Endothelial cell of umbilical vein (primary cell): ENCODE measurements around the gene MGME1. TPM values are rescaled to one million over a fixed set of nuclear protein-coding genes. Genes with fewer than 3 reads are reported as not detected.

Source experiments
- BruUV-seq: library from RNA; stranded (reverse); fragments of 400-500 nt; replicated peaks from 2 replicates; lab custom pipeline; 2021; lab: Mats Ljungman, UMichigan
- CTCF ChIA-PET: fragments of 300-600, 350-600 bp; sonication (Branson Sonifier 250); formaldehyde crosslinking; loops from one replicate; lab custom pipeline; 2021; ENCODE audit warnings: antibody characterized with exemption, inconsistent platforms; lab: Charles Lee
- POLR2A ChIA-PET: fragments of 300-600, 350-600 bp; sonication (Branson Sonifier 250); formaldehyde crosslinking; loops from one replicate; lab custom pipeline; 2021; ENCODE audit warnings: antibody characterized with exemption, inconsistent platforms; lab: Charles Lee
- DNase-seq: peaks from one replicate; pipeline ENCODE4 v3.0.0-alpha.2; 2011; ENCODE audit warnings: low read depth, low spot score
- FAIRE-seq: peaks from 2 replicates; lab custom pipeline; 2011; peaks lifted over from hg19 to GRCh38; lab: Jason Lieb, UNC
- H2AFZ ChIP-seq: 2 replicates; pipeline ENCODE4 v1.6.0; 2012; ENCODE audit warnings: low read depth, low read length, control low read depth, inconsistent platforms
- H3K27ac ChIP-seq: 2 replicates; pipeline ENCODE4 v1.5.1; 2011; ENCODE audit warnings: low read depth, mild to moderate bottlenecking, control low read depth, low read length, moderate library complexity; ENCODE audit not compliant: insufficient read depth
- H3K27me3 ChIP-seq, 2 experiments: 2 replicates each; pipeline versions ENCODE4 v1.6.0 to v1.6.1; 2011; ENCODE audit warnings: low read length in 2 of 2, mixed read lengths in 1 of 2; ENCODE audit not compliant: control insufficient read depth in 2 of 2, insufficient read depth in 2 of 2
- H3K36me3 ChIP-seq, 2 experiments: 2 replicates in 1 of 2; 3 replicates in 1 of 2; pipeline ENCODE4 v1.5.1; 2011; ENCODE audit warnings: low read length in 2 of 2, mild to moderate bottlenecking in 1 of 2, moderate library complexity in 1 of 2; ENCODE audit not compliant: control insufficient read depth in 2 of 2, insufficient read depth in 2 of 2; ENCODE audit errors: extremely low read depth in 1 of 2
- H3K4me1 ChIP-seq: 3 replicates; pipeline ENCODE4 v1.5.1; 2011; ENCODE audit warnings: mild to moderate bottlenecking, low read length; ENCODE audit not compliant: control insufficient read depth, insufficient read depth; ENCODE audit errors: extremely low read depth
- H3K4me2 ChIP-seq: 2 replicates; pipeline ENCODE4 v1.6.1; 2011; ENCODE audit warnings: low read length, control low read depth, mixed read lengths; ENCODE audit not compliant: insufficient read depth
- H3K4me3 ChIP-seq, 3 experiments: fragments of 200-600 bp in 1 of 3; sonication (generic), shearing (Covaris generic) in 1 of 3; replicated peaks in 1 of 3; 2 replicates each; pipeline ENCODE4 v1.5.1; 2011 to 2016; ENCODE audit warnings: control low read depth in 3 of 3, low read length in 3 of 3, mild to moderate bottlenecking in 2 of 3, inconsistent platforms in 1 of 3, low read depth in 1 of 3, moderate library complexity in 1 of 3; ENCODE audit not compliant: insufficient read depth in 1 of 3
- H3K79me2 ChIP-seq: 2 replicates; pipeline ENCODE4 v1.6.0; 2012; ENCODE audit warnings: low read length, inconsistent platforms; ENCODE audit not compliant: control insufficient read depth, insufficient read depth
- H3K9ac ChIP-seq: replicated peaks from 2 replicates; pipeline ENCODE3; 2011; ENCODE audit warnings: low read length, control low read depth; ENCODE audit not compliant: insufficient read depth; ENCODE audit errors: extremely low read depth
- H3K9me1 ChIP-seq: replicated peaks from 3 replicates; pipeline ENCODE4 v1.6.0; 2011; ENCODE audit warnings: mild to moderate bottlenecking, low read length; ENCODE audit not compliant: control insufficient read depth, insufficient read depth; ENCODE audit errors: extremely low read depth
- H3K9me3 ChIP-seq: replicated peaks from 2 replicates; pipeline ENCODE4 v1.5.1; 2012; ENCODE audit warnings: low read length, inconsistent platforms; ENCODE audit not compliant: control insufficient read depth, insufficient read depth
- H4K20me1 ChIP-seq: replicated peaks from 2 replicates; pipeline ENCODE3; 2011; ENCODE audit warnings: mild to moderate bottlenecking, low read length; ENCODE audit not compliant: control insufficient read depth, insufficient read depth; ENCODE audit errors: extremely low read depth
- EZH2 ChIP-seq: IDR thresholded peaks from 2 replicates; pipeline ENCODE4 v1.6.1; 2012; ENCODE audit warnings: borderline replicate concordance, low read depth, mild to moderate bottlenecking, moderate library complexity, low read length, inconsistent platforms; ENCODE audit not compliant: severe bottlenecking
- FOS ChIP-seq: IDR thresholded peaks from 2 replicates; pipeline ENCODE4 v1.6.1; 2011; ENCODE audit warnings: mild to moderate bottlenecking, low read length, moderate library complexity, borderline replicate concordance; ENCODE audit not compliant: insufficient read depth
- GATA2 ChIP-seq: IDR thresholded peaks from 2 replicates; pipeline ENCODE4 v1.7.0; 2011; ENCODE audit warnings: low read depth, mild to moderate bottlenecking, moderate library complexity, mixed read lengths, low read length; ENCODE audit not compliant: insufficient read length, insufficient read depth
- JUN ChIP-seq: IDR thresholded peaks from 2 replicates; pipeline ENCODE4 v1.6.1; 2011; ENCODE audit warnings: borderline replicate concordance, low read depth; ENCODE audit not compliant: insufficient read length, insufficient read depth
- MYC ChIP-seq: IDR thresholded peaks from one replicate; pipeline ENCODE4 v1.6.1; 2011; ENCODE audit warnings: mild to moderate bottlenecking, low read depth, low read length
- POLR2A ChIP-seq: IDR thresholded peaks from 2 replicates; pipeline ENCODE4 v1.6.1; 2012; ENCODE audit warnings: low read depth, mild to moderate bottlenecking, control low read depth, low read length
- POLR2AphosphoS5 ChIP-seq: IDR thresholded peaks from 2 replicates; pipeline ENCODE4 v1.6.1; 2012; ENCODE audit warnings: low read depth, mild to moderate bottlenecking, control low read depth, low read length, moderate library complexity; ENCODE audit not compliant: insufficient read depth
- dilution Hi-C: fragments of 300-500 bp; cut with MboI; formaldehyde crosslinking; loops from one replicate; pipeline ENCODE4 v1.15.0; 2019; ENCODE audit warnings: low sequenced_read_pairs; ENCODE audit not compliant: extremely low pct_ligation_motif_present
- intact Hi-C: fragments of 100-400 bp; cut with micrococcal nuclease; formaldehyde crosslinking; loops from one replicate; pipeline ENCODE4 v1.10.0; 2022
- polyA plus RNA-seq, 4 experiments: library from polyadenylated mRNA; depleted of rRNA in 3 of 4; stranded (reverse) in 3 of 4; unstranded in 1 of 4; fragments of >200 nt; gene quantifications; 2 replicates each; pipeline versions ENCODE4 v1.2.1 to v1.2.3, GENCODE V29; 2011 to 2012; ENCODE audit warnings: missing spikeins in 1 of 4
- total RNA-seq: library from RNA; stranded (reverse); gene quantifications from 2 replicates; pipeline ENCODE4 v1.2.3, GENCODE V29; 2021
- TF ChIP-seq, protein P1 (sequence below): IDR thresholded peaks from 2 replicates; pipeline ENCODE4 v1.6.1; 2011; ENCODE audit not compliant: insufficient read depth, insufficient read length
- TF ChIP-seq, protein P2 (sequence below), 2 donors: IDR thresholded peaks; 1 replicate in 1 of 2; 2 replicates in 1 of 2; pipeline ENCODE4 v1.5.1; 2011; ENCODE audit warnings: low read length in 2 of 2, mild to moderate bottlenecking in 2 of 2, moderate library complexity in 2 of 2, control low read depth in 1 of 2, inconsistent platforms in 1 of 2, low read depth in 1 of 2; ENCODE audit not compliant: insufficient read depth in 1 of 2; ENCODE audit errors: extremely low read depth in 1 of 2

Gene MGME1
- total and polyA plus RNA-seq, 2 donors (not counting 3 experiments of a cell fraction or from before 2014, with no cell fraction given), result 8.9 to 26.2 TPM

DNA sequence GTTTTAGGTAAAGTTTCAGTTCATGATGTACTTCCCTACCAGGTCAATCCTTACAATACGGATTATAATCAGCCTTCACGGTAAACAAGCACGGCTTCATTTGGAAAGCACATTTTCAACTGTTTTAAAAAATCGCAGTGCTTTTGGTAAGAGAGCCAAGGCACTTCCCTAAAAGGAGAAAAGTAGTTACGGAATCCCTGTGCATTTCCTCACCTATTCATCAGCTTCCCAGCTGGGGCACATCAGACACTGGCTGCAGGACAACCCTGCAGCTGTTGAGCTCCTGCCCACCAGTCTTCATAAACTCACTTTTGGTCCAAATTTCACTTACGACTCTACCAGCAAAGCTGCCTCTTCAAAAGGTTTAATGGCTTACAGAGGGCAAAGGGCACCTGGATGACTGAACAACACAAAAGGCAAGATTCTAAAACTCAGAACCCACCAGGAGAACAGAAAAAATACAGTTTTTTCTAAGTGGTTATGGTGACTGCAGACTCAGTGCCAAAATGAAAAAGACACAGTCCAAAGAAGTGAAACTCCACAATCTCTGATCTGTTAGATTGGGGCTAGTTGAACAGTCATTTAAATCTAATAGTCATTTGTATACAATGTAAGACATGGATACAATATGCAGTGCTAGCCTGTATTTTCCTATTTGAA lies 7.8 kb upstream of the MGME1 start:
- Histone ChIP-seq H3K27ac (no peak overlapping the region), H3K27me3 (no peaks in the 10 kb centered on the region), H3K4me2 (no peak overlapping the region), H3K36me3 (peaks cover 2 to 6% of the 10 kb centered on the region in 2 experiments), H2AFZ (no peak overlapping the region), H3K4me1 (peaks cover 72% of the 10 kb centered on the region), H4K20me1 (peaks cover 5% of the 10 kb centered on the region), H3K9me1 (no peaks in the 10 kb centered on the region), H3K79me2 (peaks cover 100% of the 10 kb centered on the region), H3K9ac (no peak overlapping the region), H3K9me3 (no peaks in the 10 kb centered on the region), H3K4me3 (no peak overlapping the region)
- intact Hi-C loops (loop anchor here (10.0 kb wide), 1 partner anchor 174 kb away; the partner anchor contains the start of genes KAT14 and PET117), dilution Hi-C loops (no loop called here)
- TF ChIP-seq POLR2A (no peak), POLR2AphosphoS5 (no peak), MYC (no peak), FOS (no peak), EZH2 (no peak), GATA2 (no peak), JUN (no peak)
- TF ChIP-seq, protein P1, sequence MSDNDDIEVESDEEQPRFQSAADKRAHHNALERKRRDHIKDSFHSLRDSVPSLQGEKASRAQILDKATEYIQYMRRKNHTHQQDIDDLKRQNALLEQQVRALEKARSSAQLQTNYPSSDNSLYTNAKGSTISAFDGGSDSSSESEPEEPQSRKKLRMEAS, result no peak
- TF ChIP-seq, protein P2, sequence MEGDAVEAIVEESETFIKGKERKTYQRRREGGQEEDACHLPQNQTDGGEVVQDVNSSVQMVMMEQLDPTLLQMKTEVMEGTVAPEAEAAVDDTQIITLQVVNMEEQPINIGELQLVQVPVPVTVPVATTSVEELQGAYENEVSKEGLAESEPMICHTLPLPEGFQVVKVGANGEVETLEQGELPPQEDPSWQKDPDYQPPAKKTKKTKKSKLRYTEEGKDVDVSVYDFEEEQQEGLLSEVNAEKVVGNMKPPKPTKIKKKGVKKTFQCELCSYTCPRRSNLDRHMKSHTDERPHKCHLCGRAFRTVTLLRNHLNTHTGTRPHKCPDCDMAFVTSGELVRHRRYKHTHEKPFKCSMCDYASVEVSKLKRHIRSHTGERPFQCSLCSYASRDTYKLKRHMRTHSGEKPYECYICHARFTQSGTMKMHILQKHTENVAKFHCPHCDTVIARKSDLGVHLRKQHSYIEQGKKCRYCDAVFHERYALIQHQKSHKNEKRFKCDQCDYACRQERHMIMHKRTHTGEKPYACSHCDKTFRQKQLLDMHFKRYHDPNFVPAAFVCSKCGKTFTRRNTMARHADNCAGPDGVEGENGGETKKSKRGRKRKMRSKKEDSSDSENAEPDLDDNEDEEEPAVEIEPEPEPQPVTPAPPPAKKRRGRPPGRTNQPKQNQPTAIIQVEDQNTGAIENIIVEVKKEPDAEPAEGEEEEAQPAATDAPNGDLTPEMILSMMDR (IDR thresholded peaks at IDR 0.05; ENCODE audit: extremely low read depth in 1 of 2, insufficient read depth in 1 of 2, low read depth in 1 of 2, low read length in 2 of 2), result no peak
- POLR2A ChIA-PET, result no interaction called here
- DNase-seq (no peak), FAIRE-seq (peak; percentile 62)
- BruUV-seq, result no TSS peak
- CTCF ChIA-PET, result interaction anchor here (1.5 kb wide), 1 partner anchor 35 kb away, joined by 5 read pairs; no protein-coding TSS in a partner anchor
